ENCODE measurements around the gene TEDC2.

DNA sequence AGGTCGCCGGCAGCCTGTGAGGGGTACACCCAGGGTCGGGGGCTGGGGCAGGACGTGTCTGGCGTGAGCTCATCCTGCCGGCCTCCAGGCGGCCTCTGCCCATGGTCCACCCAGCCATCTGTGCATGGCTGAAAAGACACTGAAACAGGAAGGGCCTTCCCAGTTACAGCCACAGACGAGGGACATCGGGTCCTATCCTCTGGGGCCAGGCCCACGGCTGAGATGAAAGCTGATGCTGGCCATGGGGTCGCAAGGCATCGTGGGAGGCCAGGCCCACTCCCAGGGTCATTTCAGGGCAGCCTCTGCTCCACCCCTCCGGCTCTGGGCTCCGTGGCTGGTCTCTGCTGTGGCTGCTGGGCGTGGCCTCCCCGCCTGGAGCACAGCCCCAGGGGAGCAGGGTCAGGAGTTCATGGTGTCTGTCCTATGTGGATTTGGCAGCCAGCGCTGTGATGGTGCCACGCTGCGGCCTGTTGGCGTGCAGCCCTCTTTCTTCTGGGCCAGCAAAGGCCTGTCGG lies 37.3 kb downstream of the TEDC2 start:
- TF ChIP-seq, protein P1, sequence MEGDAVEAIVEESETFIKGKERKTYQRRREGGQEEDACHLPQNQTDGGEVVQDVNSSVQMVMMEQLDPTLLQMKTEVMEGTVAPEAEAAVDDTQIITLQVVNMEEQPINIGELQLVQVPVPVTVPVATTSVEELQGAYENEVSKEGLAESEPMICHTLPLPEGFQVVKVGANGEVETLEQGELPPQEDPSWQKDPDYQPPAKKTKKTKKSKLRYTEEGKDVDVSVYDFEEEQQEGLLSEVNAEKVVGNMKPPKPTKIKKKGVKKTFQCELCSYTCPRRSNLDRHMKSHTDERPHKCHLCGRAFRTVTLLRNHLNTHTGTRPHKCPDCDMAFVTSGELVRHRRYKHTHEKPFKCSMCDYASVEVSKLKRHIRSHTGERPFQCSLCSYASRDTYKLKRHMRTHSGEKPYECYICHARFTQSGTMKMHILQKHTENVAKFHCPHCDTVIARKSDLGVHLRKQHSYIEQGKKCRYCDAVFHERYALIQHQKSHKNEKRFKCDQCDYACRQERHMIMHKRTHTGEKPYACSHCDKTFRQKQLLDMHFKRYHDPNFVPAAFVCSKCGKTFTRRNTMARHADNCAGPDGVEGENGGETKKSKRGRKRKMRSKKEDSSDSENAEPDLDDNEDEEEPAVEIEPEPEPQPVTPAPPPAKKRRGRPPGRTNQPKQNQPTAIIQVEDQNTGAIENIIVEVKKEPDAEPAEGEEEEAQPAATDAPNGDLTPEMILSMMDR (IDR thresholded peaks at IDR 0.05): no peak
- TF ChIP-seq EP300 (IDR thresholded peaks at IDR 0.05; ENCODE audit: low read depth): no peak
- no peak for TF ChIP-seq POLR2A (IDR thresholded peaks at IDR 0.05)

Data from transverse colon (tissue), 3 donors.